Fibroblast of lung (primary cell): Measurements from ENCODE around the gene ZNF407. TPM values are rescaled to one million over a fixed set of nuclear protein-coding genes. Genes with fewer than 3 reads are reported as not detected.

Experiments
- DNase-seq, 2 donors: peaks; one replicate each; pipeline versions ENCODE4 v3.0.0 to v3.0.0-alpha.2; 2010; ENCODE audit warnings: low read depth in 2 of 2
- H2AFZ ChIP-seq: 2 replicates; pipeline ENCODE4 v1.5.1; 2012; ENCODE audit warnings: low read length, control low read depth, inconsistent platforms
- H3K27ac ChIP-seq: 2 replicates; pipeline ENCODE4 v1.5.1; 2011; ENCODE audit warnings: low read length, control low read depth; ENCODE audit not compliant: insufficient read depth
- H3K27me3 ChIP-seq: 2 replicates; pipeline ENCODE4 v1.5.1; 2011; ENCODE audit warnings: mild to moderate bottlenecking, low read length; ENCODE audit not compliant: control insufficient read depth, insufficient read depth
- H3K36me3 ChIP-seq: 2 replicates; pipeline ENCODE4 v1.5.1; 2011; ENCODE audit warnings: low read length; ENCODE audit not compliant: control insufficient read depth, insufficient read depth
- H3K4me1 ChIP-seq: 2 replicates; pipeline ENCODE4 v1.5.1; 2011; ENCODE audit warnings: low read length; ENCODE audit not compliant: control insufficient read depth, insufficient read depth; ENCODE audit errors: extremely low read depth
- H3K4me2 ChIP-seq: 2 replicates; pipeline ENCODE4 v1.5.1; 2011; ENCODE audit warnings: low read length, control low read depth; ENCODE audit not compliant: insufficient read depth; ENCODE audit errors: extremely low read depth
- H3K4me3 ChIP-seq, 4 experiments: fragments of 200-600 bp in 1 of 4; sonication (generic) in 1 of 4; replicated peaks in 1 of 4; 2 replicates each; pipeline ENCODE4 v1.5.1; 2011 to 2016; ENCODE audit warnings: low read length in 4 of 4, low read depth in 3 of 4, mild to moderate bottlenecking in 3 of 4, control low read depth in 2 of 4, inconsistent platforms in 1 of 4, mixed read lengths in 1 of 4; ENCODE audit not compliant: insufficient read depth in 1 of 4; ENCODE audit errors: control extremely low read depth in 1 of 4
- H3K79me2 ChIP-seq: 2 replicates; pipeline ENCODE4 v1.5.1; 2012; ENCODE audit warnings: mild to moderate bottlenecking, low read length, inconsistent platforms; ENCODE audit not compliant: control insufficient read depth, insufficient read depth
- H3K9ac ChIP-seq: 2 replicates; pipeline ENCODE4 v1.5.1; 2011; ENCODE audit warnings: mild to moderate bottlenecking, low read length, control low read depth; ENCODE audit not compliant: insufficient read depth
- H3K9me3 ChIP-seq: 2 replicates; pipeline ENCODE4 v1.5.1; 2012; ENCODE audit warnings: low read depth, low read length; ENCODE audit not compliant: control insufficient read depth, insufficient read depth
- H4K20me1 ChIP-seq: 2 replicates; pipeline ENCODE4 v1.5.1; 2011; ENCODE audit warnings: low read length; ENCODE audit not compliant: control insufficient read depth, insufficient read depth; ENCODE audit errors: extremely low read depth
- CTCF ChIP-seq, 2 donors: IDR thresholded peaks in 1 of 2; conservative IDR thresholded peaks in 1 of 2; 1 replicate in 1 of 2; 2 replicates in 1 of 2; pipeline ENCODE4 v1.5.1; 2011 to 2012; ENCODE audit warnings: low read length in 2 of 2, control low read depth in 1 of 2, inconsistent platforms in 1 of 2, low read depth in 1 of 2, mild to moderate bottlenecking in 1 of 2
- EZH2 ChIP-seq: IDR thresholded peaks from 2 replicates; pipeline ENCODE4 v1.5.1; 2012; ENCODE audit warnings: low read length, control low read depth, mild to moderate bottlenecking; ENCODE audit errors: missing control alignments
- polyA plus RNA-seq, 2 donors: library from polyadenylated mRNA; depleted of rRNA in 1 of 2; stranded (reverse) in 1 of 2; unstranded in 1 of 2; fragments of >200 nt; gene quantifications; 2 replicates each; pipeline ENCODE4 v1.2.1, GENCODE V29; 2011 to 2012; ENCODE audit warnings: missing spikeins in 1 of 2
- total RNA-seq: library from RNA; depleted of rRNA; stranded (reverse); fragments of >200 nt; gene quantifications from 2 replicates; pipeline ENCODE4 v1.2.1, GENCODE V29; 2014

Gene ZNF407
- total and polyA plus RNA-seq, 2 donors (not counting 1 experiment from before 2014, with no cell fraction given) = 5.1 to 12.6 TPM

- Histone ChIP-seq H3K9ac (no peak overlapping the region), H3K27me3 (no peaks in the 10 kb centered on the region), H2AFZ (no peak overlapping the region), H3K27ac (no peak overlapping the region), H3K36me3 (no peaks in the 10 kb centered on the region), H3K4me1 (no peaks in the 10 kb centered on the region), H3K4me2 (peak overlapping the region; percentile 40), H3K4me3 (no peak overlapping the region), H3K79me2 (no peaks in the 10 kb centered on the region), H3K9me3 (no peaks in the 10 kb centered on the region), H4K20me1 (no peaks in the 10 kb centered on the region)
- peak in 1 of 2 donors; percentile 27 for DNase-seq
- TF ChIP-seq CTCF (conservative IDR thresholded peaks at IDR 0.05 in 1 of 2, IDR thresholded peaks at IDR 0.05 in 1 of 2; ENCODE audit: low read depth in 1 of 2, low read length in 2 of 2) = no peak
- TF ChIP-seq EZH2 = no peak
Observed at GRCh38 chr18:75031717-75032317, 434.1 kb downstream of the ZNF407 start.

- no peaks in the 10 kb centered on the region for H3K9me3 ChIP-seq
- no peak for DNase-seq
Observed at GRCh38 chr18:75033516-75033915, 435.8 kb downstream of the ZNF407 start.

GRCh38 chr18:75034937-75035336 is 437.3 kb downstream of the ZNF407 start:
- Histone ChIP-seq H4K20me1 (no peaks in the 10 kb centered on the region), H3K36me3 (no peaks in the 10 kb centered on the region), H2AFZ (no peak overlapping the region), H3K27me3 (no peaks in the 10 kb centered on the region), H3K9me3 (no peaks in the 10 kb centered on the region), H3K9ac (no peak overlapping the region), H3K27ac (no peak overlapping the region), H3K4me3 (no peak overlapping the region), H3K4me2 (no peak overlapping the region), H3K79me2 (no peaks in the 10 kb centered on the region), H3K4me1 (peaks cover 2% of the 10 kb centered on the region)
- TF ChIP-seq EZH2 (no peak), CTCF (conservative IDR thresholded peaks at IDR 0.05 in 1 of 2, IDR thresholded peaks at IDR 0.05 in 1 of 2; ENCODE audit: low read depth in 1 of 2, low read length in 2 of 2) (no peak)
- DNase-seq = no peak

More at GRCh38 chr18:75033516-75033915, 435.8 kb downstream of the ZNF407 start:
- Histone ChIP-seq H3K79me2 (no peaks in the 10 kb centered on the region), H3K27ac (no peak overlapping the region), H3K4me3 (no peak overlapping the region), H3K4me2 (no peak overlapping the region), H3K27me3 (no peaks in the 10 kb centered on the region), H2AFZ (no peak overlapping the region), H3K9ac (no peak overlapping the region), H4K20me1 (no peaks in the 10 kb centered on the region), H3K36me3 (no peaks in the 10 kb centered on the region), H3K4me1 (peaks cover 2% of the 10 kb centered on the region)
- no peak for TF ChIP-seq CTCF (conservative IDR thresholded peaks at IDR 0.05 in 1 of 2, IDR thresholded peaks at IDR 0.05 in 1 of 2; ENCODE audit: low read depth in 1 of 2, low read length in 2 of 2)
- no peak for TF ChIP-seq EZH2
